Parathyroid adenoma (tissue), 2 donors: Measurements from ENCODE around the gene ACKR3.

ENCODE experiments used
- H2AFZ ChIP-seq: fragments of 300-600 bp; sonication (generic); one replicate; pipeline ENCODE4 v1.7.0; 2017; ENCODE audit warnings: antibody characterized with exemption, mild to moderate bottlenecking
- H3K27ac ChIP-seq: fragments of 300-600 bp; sonication (generic); one replicate; pipeline ENCODE4 v1.7.0; 2017
- H3K27me3 ChIP-seq: fragments of 300-600 bp; sonication (generic); one replicate; pipeline ENCODE4 v1.7.0; 2017; ENCODE audit warnings: low read length; ENCODE audit not compliant: control insufficient read depth, insufficient read depth
- H3K36me3 ChIP-seq: fragments of 300-600 bp; sonication (generic); one replicate; pipeline ENCODE4 v1.7.0; 2017; ENCODE audit warnings: low read length; ENCODE audit not compliant: control insufficient read depth, insufficient read depth
- H3K4me1 ChIP-seq: fragments of 300-600 bp; sonication (generic); one replicate; pipeline ENCODE4 v1.7.0; 2017; ENCODE audit warnings: control low read depth
- H3K4me2 ChIP-seq: fragments of 300-600 bp; sonication (generic); one replicate; pipeline ENCODE4 v1.7.0; 2017; ENCODE audit warnings: low read length
- H3K4me3 ChIP-seq: fragments of 300-600 bp; sonication (generic); one replicate; pipeline ENCODE4 v1.7.0; 2017; ENCODE audit warnings: low read depth, low read length
- H3K79me2 ChIP-seq: fragments of 300-600 bp; sonication (generic); one replicate; pipeline ENCODE4 v1.7.0; 2017; ENCODE audit warnings: control low read depth
- H3K9ac ChIP-seq: fragments of 300-600 bp; sonication (generic); one replicate; pipeline ENCODE4 v1.7.0; 2017; ENCODE audit warnings: mild to moderate bottlenecking
- H3K9me3 ChIP-seq: fragments of 300-600 bp; sonication (generic); one replicate; pipeline ENCODE4 v1.7.0; 2017; ENCODE audit warnings: low read length; ENCODE audit not compliant: control insufficient read depth
- CTCF ChIP-seq: fragments of 300-600 bp; sonication (generic); IDR thresholded peaks from one replicate; pipeline ENCODE4 v1.7.0; 2017; ENCODE audit warnings: antibody characterized with exemption, mild to moderate bottlenecking
- donor health status: primary hyperparathyroidism.

Gene ACKR3

GRCh38 chr2:236604575-236605344, 35.1 kb downstream of the ACKR3 start:
- H3K4me3 ChIP-seq, result no peak overlapping the region

GRCh38 chr2:236605345-236605734, 35.7 kb downstream of the ACKR3 start:
- H3K27me3 ChIP-seq, result no peaks in the 10 kb centered on the region
- TF ChIP-seq CTCF, result no peak
- H3K79me2 ChIP-seq, result no peaks in the 10 kb centered on the region
- no peak overlapping the region for H3K4me2 ChIP-seq
- no peak overlapping the region for H3K9ac ChIP-seq
- H3K4me1 ChIP-seq, result no peaks in the 10 kb centered on the region
- no peak overlapping the region for H2AFZ ChIP-seq
- no peaks in the 10 kb centered on the region for H3K36me3 ChIP-seq
- no peak overlapping the region for H3K27ac ChIP-seq
- no peaks in the 10 kb centered on the region for H3K9me3 ChIP-seq
- no peak overlapping the region for H3K4me3 ChIP-seq

More at GRCh38 chr2:236604575-236605344, 35.1 kb downstream of the ACKR3 start:
- H3K9me3 ChIP-seq, result no peaks in the 10 kb centered on the region
- no peaks in the 10 kb centered on the region for H3K27me3 ChIP-seq
- no peak for TF ChIP-seq CTCF
- H3K4me2 ChIP-seq, result no peak overlapping the region
- H3K27ac ChIP-seq, result no peak overlapping the region
- no peaks in the 10 kb centered on the region for H3K4me1 ChIP-seq
- H3K9ac ChIP-seq, result no peak overlapping the region
- no peaks in the 10 kb centered on the region for H3K36me3 ChIP-seq
- no peaks in the 10 kb centered on the region for H3K79me2 ChIP-seq
- H2AFZ ChIP-seq, result no peak overlapping the region

GRCh38 chr2:236606023-236606422, 36.4 kb downstream of the ACKR3 start:
- no peak overlapping the region for H3K4me2 ChIP-seq
- H3K27ac ChIP-seq, result no peak overlapping the region
- H3K27me3 ChIP-seq, result no peaks in the 10 kb centered on the region
- H3K79me2 ChIP-seq, result no peaks in the 10 kb centered on the region
- H3K36me3 ChIP-seq, result no peaks in the 10 kb centered on the region
- no peaks in the 10 kb centered on the region for H3K4me1 ChIP-seq
- no peak overlapping the region for H3K9ac ChIP-seq
- H2AFZ ChIP-seq, result no peak overlapping the region
- TF ChIP-seq CTCF, result no peak
- H3K9me3 ChIP-seq, result no peaks in the 10 kb centered on the region
- no peak overlapping the region for H3K4me3 ChIP-seq

GRCh38 chr2:236607471-236608187, 38.0 kb downstream of the ACKR3 start:
- Histone ChIP-seq H3K27me3 (no peaks in the 10 kb centered on the region), H3K9me3 (no peaks in the 10 kb centered on the region), H2AFZ (no peak overlapping the region), H3K79me2 (no peaks in the 10 kb centered on the region), H3K36me3 (no peaks in the 10 kb centered on the region), H3K4me3 (no peak overlapping the region), H3K27ac (no peak overlapping the region), H3K4me2 (no peak overlapping the region), H3K4me1 (no peaks in the 10 kb centered on the region), H3K9ac (no peak overlapping the region)
- no peak for TF ChIP-seq CTCF

GRCh38 chr2:236608188-236608525, 38.5 kb downstream of the ACKR3 start:
- Histone ChIP-seq H3K9ac (no peak overlapping the region), H3K4me1 (no peaks in the 10 kb centered on the region), H3K4me2 (no peak overlapping the region), H3K36me3 (no peaks in the 10 kb centered on the region), H2AFZ (no peak overlapping the region), H3K27ac (no peak overlapping the region), H3K79me2 (no peaks in the 10 kb centered on the region), H3K9me3 (no peaks in the 10 kb centered on the region), H3K4me3 (no peak overlapping the region), H3K27me3 (no peaks in the 10 kb centered on the region)
- TF ChIP-seq CTCF, result no peak
